AG04450 (cell line): Measurements from ENCODE around the gene NTNG1. TPM values are rescaled to one million over a fixed set of nuclear protein-coding genes. Genes with fewer than 3 reads are reported as not detected.

Experiments
- CTCF ChIA-PET: fragments of 300-600, 350-600 bp; formaldehyde crosslinking; extraction: SDS; loops from one replicate; lab custom pipeline; 2022; ENCODE audit warnings: antibody characterized with exemption, inconsistent platforms; lab: Charles Lee
- POLR2A ChIA-PET: fragments of 350-600 bp; formaldehyde crosslinking; extraction: SDS; loops from one replicate; lab custom pipeline; 2021; ENCODE audit warnings: antibody characterized with exemption, inconsistent platforms; lab: Yijun Ruan, JAX
- DNase-seq: peaks from one replicate; pipeline ENCODE4 v3.0.0-alpha.2; 2011; ENCODE audit warnings: low read depth, low spot score
- H3K27ac ChIP-seq: one replicate; pipeline ENCODE4 v1.5.1; 2012; ENCODE audit warnings: low read depth, low read length, control low read depth
- H3K27me3 ChIP-seq: one replicate; pipeline ENCODE4 v1.6.0; 2012; ENCODE audit warnings: low read length; ENCODE audit not compliant: control insufficient read depth, insufficient read depth
- H3K4me3 ChIP-seq: 2 replicates; pipeline ENCODE4 v1.5.1; 2011; ENCODE audit warnings: mild to moderate bottlenecking, low read depth, low read length, control low read depth
- H3K9me3 ChIP-seq: 2 replicates; pipeline ENCODE4 v1.5.1; 2012; ENCODE audit warnings: low read length; ENCODE audit not compliant: control insufficient read depth, insufficient read depth
- polyA plus RNA-seq: library from polyadenylated mRNA; depleted of rRNA; stranded (reverse); fragments of >200 nt; gene quantifications from 2 replicates; pipeline ENCODE4 v1.2.3, GENCODE V29; 2011
- TF ChIP-seq, protein P1 (sequence below): IDR thresholded peaks from 2 replicates; pipeline ENCODE4 v1.5.1; 2011; ENCODE audit warnings: low read depth, low read length, control low read depth, inconsistent platforms

NTNG1 gene
- polyA plus RNA-seq, 1 experiment = 0.32 TPM

- Histone ChIP-seq H3K27me3 (no peaks in the 10 kb centered on the region), H3K4me3 (no peak overlapping the region), H3K9me3 (no peaks in the 10 kb centered on the region), H3K27ac (no peak overlapping the region)
- POLR2A ChIA-PET = no interaction called here
- CTCF ChIA-PET = no interaction called here
- TF ChIP-seq, protein P1, sequence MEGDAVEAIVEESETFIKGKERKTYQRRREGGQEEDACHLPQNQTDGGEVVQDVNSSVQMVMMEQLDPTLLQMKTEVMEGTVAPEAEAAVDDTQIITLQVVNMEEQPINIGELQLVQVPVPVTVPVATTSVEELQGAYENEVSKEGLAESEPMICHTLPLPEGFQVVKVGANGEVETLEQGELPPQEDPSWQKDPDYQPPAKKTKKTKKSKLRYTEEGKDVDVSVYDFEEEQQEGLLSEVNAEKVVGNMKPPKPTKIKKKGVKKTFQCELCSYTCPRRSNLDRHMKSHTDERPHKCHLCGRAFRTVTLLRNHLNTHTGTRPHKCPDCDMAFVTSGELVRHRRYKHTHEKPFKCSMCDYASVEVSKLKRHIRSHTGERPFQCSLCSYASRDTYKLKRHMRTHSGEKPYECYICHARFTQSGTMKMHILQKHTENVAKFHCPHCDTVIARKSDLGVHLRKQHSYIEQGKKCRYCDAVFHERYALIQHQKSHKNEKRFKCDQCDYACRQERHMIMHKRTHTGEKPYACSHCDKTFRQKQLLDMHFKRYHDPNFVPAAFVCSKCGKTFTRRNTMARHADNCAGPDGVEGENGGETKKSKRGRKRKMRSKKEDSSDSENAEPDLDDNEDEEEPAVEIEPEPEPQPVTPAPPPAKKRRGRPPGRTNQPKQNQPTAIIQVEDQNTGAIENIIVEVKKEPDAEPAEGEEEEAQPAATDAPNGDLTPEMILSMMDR = no peak
- no peak for DNase-seq
These were observed 44.0 kb downstream of the NTNG1 start for GRCh38 chr1:107184888-107185287.

- H3K27ac ChIP-seq = no peak overlapping the region
- ChIA-PET POLR2A (no interaction called here), CTCF (no interaction called here)
- H3K27me3 ChIP-seq = no peaks in the 10 kb centered on the region
- no peaks in the 10 kb centered on the region for H3K9me3 ChIP-seq
- TF ChIP-seq, protein P1 = no peak
- DNase-seq = no peak
- no peak overlapping the region for H3K4me3 ChIP-seq
These were observed 46.6 kb downstream of the NTNG1 start for GRCh38 chr1:107187399-107187798.

GRCh38 chr1:107188160-107188559 is 47.3 kb downstream of the NTNG1 start:
- no peak for DNase-seq
- Histone ChIP-seq H3K27me3 (no peaks in the 10 kb centered on the region), H3K4me3 (no peak overlapping the region), H3K9me3 (no peaks in the 10 kb centered on the region), H3K27ac (no peak overlapping the region)
- ChIA-PET CTCF (no interaction called here), POLR2A (no interaction called here)
- TF ChIP-seq, protein P1 = no peak

GRCh38 chr1:107194380-107194779 is 53.5 kb downstream of the NTNG1 start:
- ChIA-PET POLR2A (no interaction called here), CTCF (no interaction called here)

DNA sequence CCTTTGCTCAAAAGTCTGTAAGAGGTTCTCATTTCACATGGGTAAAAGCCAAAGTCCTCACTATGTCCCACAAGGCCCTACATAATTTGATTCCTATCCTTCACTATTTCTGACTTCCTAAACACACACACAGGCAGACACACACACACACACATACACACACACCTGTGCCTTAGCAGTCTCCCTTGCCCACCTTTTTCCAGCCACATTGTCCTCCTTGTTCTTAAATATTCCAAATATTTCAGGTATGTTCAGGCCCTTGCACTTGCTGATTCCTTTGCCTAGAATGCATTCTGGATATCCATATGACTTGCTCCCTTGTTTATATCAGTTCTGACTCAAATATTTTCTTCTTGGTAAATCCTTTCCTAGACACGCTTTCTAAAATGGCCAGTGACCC is 54.6 kb downstream of the NTNG1 start:
- no peaks in the 10 kb centered on the region for H3K9me3 ChIP-seq
- H3K27me3 ChIP-seq = no peaks in the 10 kb centered on the region
- TF ChIP-seq, protein P1 = no peak
- H3K4me3 ChIP-seq = no peak overlapping the region
- DNase-seq = no peak
- no peak overlapping the region for H3K27ac ChIP-seq
- ChIA-PET POLR2A (no interaction called here), CTCF (no interaction called here)

More at GRCh38 chr1:107194380-107194779, 53.5 kb downstream of the NTNG1 start:
- H3K27ac ChIP-seq = no peak overlapping the region
- no peaks in the 10 kb centered on the region for H3K27me3 ChIP-seq
- no peak overlapping the region for H3K4me3 ChIP-seq
- no peaks in the 10 kb centered on the region for H3K9me3 ChIP-seq
- DNase-seq = no peak
- TF ChIP-seq, protein P1 = no peak
